Heart right ventricle (tissue), 16 donors: ENCODE data around the gene DHX40. TPM values are rescaled to one million over a fixed set of nuclear protein-coding genes. Genes with fewer than 3 reads are reported as not detected.

Experiments used
- ATAC-seq, 8 donors: fragments of 200-7000 bp; cut with Tn5 transposase; one replicate each; pipeline ENCODE4 v1.9.1; 2020; ENCODE audit warnings: mild to moderate bottlenecking in 8 of 8, moderate library complexity in 8 of 8, moderate number of reproducible peaks in 1 of 8
- DNase-seq, 2 donors: peaks; one replicate each; pipeline ENCODE4 v3.0.0-alpha.2; 2020
- H3K27ac ChIP-seq, 10 donors: fragments of 200-600 bp; sonication (generic) in 2 of 10; one replicate each; pipeline versions ENCODE4 v1.5.0 to v1.8.0; 2020 to 2022; ENCODE audit warnings: mild to moderate bottlenecking in 3 of 10
- H3K27me3 ChIP-seq, 7 donors: fragments of 200-600 bp; one replicate each; pipeline ENCODE4 v1.8.0; 2021 to 2022; ENCODE audit warnings: mild to moderate bottlenecking in 2 of 7
- H3K36me3 ChIP-seq, 9 donors: fragments of 200-600 bp; sonication (generic) in 1 of 9; one replicate each; pipeline versions ENCODE4 v1.5.0 to v1.8.0; 2020 to 2022; ENCODE audit warnings: mild to moderate bottlenecking in 2 of 9
- H3K4me1 ChIP-seq, 9 donors: fragments of 200-600 bp; sonication (generic) in 1 of 9; one replicate each; pipeline versions ENCODE4 v1.5.0 to v1.8.0; 2020 to 2022; ENCODE audit warnings: mild to moderate bottlenecking in 4 of 9
- H3K4me3 ChIP-seq, 10 donors: fragments of 200-600 bp; sonication (generic) in 2 of 10; one replicate each; pipeline versions ENCODE4 v1.5.0 to v1.8.0; 2020 to 2022; ENCODE audit warnings: mild to moderate bottlenecking in 7 of 10, moderate library complexity in 2 of 10
- H3K9me3 ChIP-seq, 11 donors: fragments of 200-600 bp in 10 of 11; sonication (generic) in 2 of 11; one replicate each; pipeline versions ENCODE4 v1.5.0 to v1.8.0; 2013 to 2022; ENCODE audit warnings: mild to moderate bottlenecking in 2 of 11, control low read depth in 1 of 11, moderate library complexity in 1 of 11
- WGBS, 2 donors: extraction: QIAGEN DNeasy Blood & Tissue Kit; methylation state at CpG; one replicate each; pipeline ENCODE4 v1.1.7; 2013; ENCODE audit warnings: inconsistent platforms in 1 of 2; 5-methylcytosine and 5-hydroxymethylcytosine counted together
- intact Hi-C, 10 donors: fragments of 100-400 bp; cut with DNase I; formaldehyde crosslinking; loops; one replicate each; pipeline versions ENCODE4 v1.11.1 to v1.14.2; 2022
- polyA plus RNA-seq, 2 donors: library from polyadenylated mRNA; stranded (reverse); fragments of 200-250 nt; gene quantifications; one replicate each; pipeline ENCODE4 v1.2.3, GENCODE V29; 2013
- total RNA-seq, 10 donors: library from RNA; stranded (reverse); fragmentation: NEBNext Ultra II Directional in 3 of 10; extraction: Animal tissue kit (Norgen Biotek cat#: 25700) in 3 of 10; gene quantifications; one replicate each; pipeline versions ENCODE4 v1.2.1 to v1.2.4, GENCODE V29; 2021 to 2023
- TF ChIP-seq, protein P1 (sequence below), 9 donors: fragments of 200-600 bp; sonication (generic) in 2 of 9; IDR thresholded peaks; one replicate each; pipeline versions ENCODE4 v1.5.0 to v1.8.0; 2021 to 2022; ENCODE audit warnings: antibody characterized with exemption in 9 of 9, mild to moderate bottlenecking in 5 of 9, moderate library complexity in 1 of 9
- donor health status: Arrhythmogenic right ventricular cardiomyopathy.
- donor health status: ischemic (EF 13 %, LVEDD 7.1; RV severe dilation, severe dysfunction).
- donor health status: healthy with polysubstance abuse.
- donor health status: DM: no; HTN: yes; CAD: no.
- donor health status: DM: no; HTN: no; CAD: no.
- donor health status: ischemic (EF 25% LVEDD 6.9; RV normal size, moderate dysfunction).
- donor health status: ischemic (EF 25% LVEDD 5.7; RV mildly dilated, moderate dysfunction).
- donor health status: healthy.
- donor health status: DM: yes; HTN: yes; CAD: no.
- donor health status: Ischemic cardiomyopathy.
- donor health status: ischemic (EF 35%, LVEDD 5.7; RV mildly dilated, moderate dysfunction).
- donor health status: nonischemic (EF 11% LVEDD 7.7; RV severe dilation, severe dysfunction).
- donor health status: DM: yes; HTN: yes; CAD: no.
- donor health status: PGD.
- donor health status: ischemic (EF 29% LVEDD 5.4; RV normal size, mild dysfunction).
- donor health status: nonischemic (EF 23%, LVEDD 6.1; RV moderate dilation, normal function).

DHX40 gene
- total and polyA plus RNA-seq, 12 donors, result 6.9 to 22.9 (median 20.2) TPM

DNA sequence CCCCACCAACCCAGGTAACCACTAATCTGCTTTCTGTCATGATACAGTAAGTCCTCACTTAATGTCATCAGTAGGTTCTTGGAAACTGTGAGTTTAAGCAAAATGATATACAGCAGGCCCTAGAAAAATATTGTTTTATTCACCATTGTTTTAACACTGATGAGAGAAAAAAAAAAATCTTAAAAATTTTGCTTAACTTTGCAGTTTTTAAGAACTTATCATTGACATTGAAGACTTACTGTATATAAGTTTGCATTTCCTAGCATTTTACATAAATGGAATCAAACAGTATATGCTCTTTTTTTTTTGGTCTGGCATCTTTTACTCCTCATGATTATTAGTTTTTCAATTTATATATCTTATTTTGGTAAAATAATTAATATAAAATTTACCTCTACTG lies 34.8 kb downstream of the DHX40 start:
- TF ChIP-seq, protein P1, sequence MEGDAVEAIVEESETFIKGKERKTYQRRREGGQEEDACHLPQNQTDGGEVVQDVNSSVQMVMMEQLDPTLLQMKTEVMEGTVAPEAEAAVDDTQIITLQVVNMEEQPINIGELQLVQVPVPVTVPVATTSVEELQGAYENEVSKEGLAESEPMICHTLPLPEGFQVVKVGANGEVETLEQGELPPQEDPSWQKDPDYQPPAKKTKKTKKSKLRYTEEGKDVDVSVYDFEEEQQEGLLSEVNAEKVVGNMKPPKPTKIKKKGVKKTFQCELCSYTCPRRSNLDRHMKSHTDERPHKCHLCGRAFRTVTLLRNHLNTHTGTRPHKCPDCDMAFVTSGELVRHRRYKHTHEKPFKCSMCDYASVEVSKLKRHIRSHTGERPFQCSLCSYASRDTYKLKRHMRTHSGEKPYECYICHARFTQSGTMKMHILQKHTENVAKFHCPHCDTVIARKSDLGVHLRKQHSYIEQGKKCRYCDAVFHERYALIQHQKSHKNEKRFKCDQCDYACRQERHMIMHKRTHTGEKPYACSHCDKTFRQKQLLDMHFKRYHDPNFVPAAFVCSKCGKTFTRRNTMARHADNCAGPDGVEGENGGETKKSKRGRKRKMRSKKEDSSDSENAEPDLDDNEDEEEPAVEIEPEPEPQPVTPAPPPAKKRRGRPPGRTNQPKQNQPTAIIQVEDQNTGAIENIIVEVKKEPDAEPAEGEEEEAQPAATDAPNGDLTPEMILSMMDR (IDR thresholded peaks at IDR 0.05), result no peak
- H3K36me3 ChIP-seq, result peaks cover 0 to 57% (median 20%) of the 10 kb centered on the region in 9 donors

DNA sequence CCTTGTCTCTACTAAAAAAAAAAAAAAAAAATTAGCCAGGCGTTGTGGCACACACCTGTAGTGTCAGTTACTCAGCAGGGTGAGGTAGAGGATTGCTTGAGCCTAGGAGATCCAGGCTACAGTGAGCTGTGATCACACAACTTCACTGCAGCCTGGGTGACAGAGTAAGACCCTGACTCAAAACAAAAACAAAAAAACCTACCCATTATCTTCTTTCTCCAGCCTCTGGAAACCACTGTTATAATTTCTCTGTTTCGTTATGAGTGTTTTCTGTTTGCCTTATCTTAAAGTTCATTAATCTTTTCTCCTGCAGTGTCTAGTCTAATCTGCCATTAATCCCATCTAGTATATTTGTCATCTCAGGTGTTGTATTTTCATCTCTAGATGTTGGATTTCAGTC lies 35.7 kb downstream of the DHX40 start:
- TF ChIP-seq, protein P1 (IDR thresholded peaks at IDR 0.05), result no peak
- Histone ChIP-seq H3K27ac (no peak overlapping the region), H3K4me1 (no peaks in the 10 kb centered on the region), H3K9me3 (no peaks in the 10 kb centered on the region), H3K27me3 (no peaks in the 10 kb centered on the region), H3K36me3 (peaks cover 0 to 67% (median 28%) of the 10 kb centered on the region in 9 donors), H3K4me3 (no peak overlapping the region)
- ATAC-seq, result no peak
- intact Hi-C loops, result no loop called here
- 93 to 94% methylated on average over 2 of the region's 2 CpGs for WGBS, 2 donors
- DNase-seq, result no peak

More for the DNA sequence above, 34.8 kb downstream of the DHX40 start:
- Histone ChIP-seq H3K27ac (no peak overlapping the region), H3K4me1 (no peaks in the 10 kb centered on the region), H3K4me3 (no peak overlapping the region), H3K9me3 (no peaks in the 10 kb centered on the region), H3K27me3 (no peaks in the 10 kb centered on the region)
- DNase-seq, result no peak
- intact Hi-C loops, result no loop called here
- ATAC-seq, result no peak

DNA sequence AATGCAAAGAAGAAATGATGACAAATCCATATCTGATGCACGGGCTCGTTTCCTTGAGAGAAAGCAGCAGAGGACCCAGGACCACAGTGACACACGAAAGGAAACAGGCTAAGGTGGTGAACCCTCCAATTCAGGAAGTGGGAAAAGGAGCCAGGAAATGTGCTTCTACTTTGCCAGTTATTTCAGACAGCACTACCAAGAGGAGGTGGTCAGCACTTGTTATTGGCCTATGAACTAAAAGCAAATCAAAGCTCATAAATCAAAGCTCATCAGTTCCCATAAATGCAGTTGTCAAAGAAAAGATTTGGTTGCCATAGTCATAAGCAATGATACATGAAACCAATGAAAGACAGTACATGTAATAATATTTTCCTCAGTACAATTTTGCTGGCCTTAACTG lies 41.7 kb downstream of the DHX40 start:
- peaks cover 0 to 99% (median 29%) of the 10 kb centered on the region in 9 donors for H3K36me3 ChIP-seq
- no peak overlapping the region for H3K27ac ChIP-seq
- intact Hi-C loops, result no loop called here
- TF ChIP-seq, protein P1 (IDR thresholded peaks at IDR 0.05), result no peak
- no peaks in the 10 kb centered on the region for H3K27me3 ChIP-seq
- H3K4me1 ChIP-seq, result no peaks in the 10 kb centered on the region
- no peak for DNase-seq
- ATAC-seq, result no peak
- H3K9me3 ChIP-seq, result no peaks in the 10 kb centered on the region
- no peak overlapping the region for H3K4me3 ChIP-seq
- 65 to 74% methylated on average over 3 of the region's 3 CpGs for WGBS, 2 donors

DNA sequence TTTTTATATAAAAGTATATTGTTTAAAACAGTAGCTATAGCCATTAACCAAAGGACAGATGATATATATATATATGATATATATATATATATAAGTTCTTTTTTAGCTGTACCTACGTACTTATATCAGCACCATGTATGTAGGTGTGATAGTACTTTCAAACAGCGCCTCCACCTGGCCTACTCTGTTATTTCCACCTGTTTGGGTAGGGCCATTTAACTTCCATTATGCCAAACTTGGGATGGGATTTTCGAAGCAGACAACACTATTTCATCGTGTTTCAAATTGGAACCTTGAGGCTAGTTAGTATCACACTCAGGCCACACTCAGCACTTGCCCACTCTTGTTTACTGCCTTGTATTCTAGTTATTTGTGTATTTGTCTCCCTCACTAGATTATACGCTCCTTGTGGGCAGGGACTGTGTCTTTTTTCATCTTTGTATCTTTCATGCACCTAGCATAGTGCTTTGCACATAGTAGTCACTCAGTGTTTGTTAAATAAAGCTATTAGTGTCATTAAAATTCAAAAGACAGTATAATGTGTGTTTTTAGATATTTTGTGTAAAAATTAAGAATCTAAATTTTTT lies 42.5 kb downstream of the DHX40 start:
- TF ChIP-seq, protein P1 (IDR thresholded peaks at IDR 0.05), result peak in 4 of 9 donors; percentile 6 to 33 (median 19)
- Histone ChIP-seq H3K36me3 (peaks cover 0 to 91% (median 26%) of the 10 kb centered on the region in 9 donors), H3K4me3 (no peak overlapping the region), H3K27ac (no peak overlapping the region), H3K4me1 (no peaks in the 10 kb centered on the region), H3K27me3 (no peaks in the 10 kb centered on the region), H3K9me3 (no peaks in the 10 kb centered on the region)
- no peak for DNase-seq
- 89 to 92% methylated on average over 5 of the region's 5 CpGs for WGBS, 2 donors
- intact Hi-C loops, result no loop called here
- ATAC-seq, result no peak
